GM21576 (cell line): Measurements from ENCODE around the gene TPMT.
"Not testable (repeated sequence)": the region's sequence is repeated elsewhere in the genome, so short reads cannot be mapped to it uniquely, and the experiment has no call there.

Experiments used
- ATAC-seq: cut with Tn5 transposase; IDR thresholded peaks from one replicate; pipeline ENCODE4 v1.9.1; 2021; ENCODE audit warnings: mild to moderate bottlenecking, moderate library complexity; ENCODE audit not compliant: unreplicated experiment

TPMT gene

GRCh38 chr6:18160911-18161310, 6.0 kb upstream of the TPMT start:
- no peak for ATAC-seq

- ATAC-seq: peak; percentile 35
Observed at GRCh38 chr6:18155864-18156421, 1.1 kb upstream of the TPMT start.

DNA sequence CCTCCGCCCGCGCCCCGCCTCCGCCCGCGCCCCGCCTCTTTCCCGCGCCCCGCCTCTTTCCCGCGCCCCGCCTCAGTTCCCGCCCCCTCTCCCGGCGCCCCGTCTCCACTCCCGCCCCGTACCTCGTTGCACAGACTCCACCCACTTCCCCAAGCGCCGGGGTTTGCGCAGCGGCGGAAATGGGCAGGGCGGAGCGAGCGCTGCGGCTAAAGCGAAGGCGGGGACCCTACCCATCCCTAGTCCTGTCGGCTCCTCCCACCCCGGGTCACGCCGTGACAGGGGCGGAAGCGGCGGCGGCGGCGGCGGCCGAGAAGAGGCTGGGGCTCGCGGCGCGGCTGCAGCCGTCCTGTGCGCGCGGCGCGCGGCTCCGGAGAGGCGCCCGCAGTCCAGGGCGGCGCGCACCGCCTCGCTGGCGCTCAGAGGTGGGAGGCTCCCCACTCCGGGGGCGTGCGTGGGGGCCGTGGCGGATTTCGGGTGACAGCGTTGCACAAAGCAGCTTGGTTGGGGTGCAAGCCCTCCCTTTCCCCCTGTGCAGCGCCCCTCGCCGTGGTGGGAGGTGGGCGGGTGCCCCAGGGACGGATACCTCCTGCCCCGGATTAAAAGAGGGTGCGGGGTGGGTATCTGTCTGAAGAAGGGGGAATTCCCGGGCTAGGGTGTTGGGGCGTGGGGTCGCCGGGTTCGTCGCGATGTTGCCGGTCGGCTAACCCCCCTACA, 430 bp upstream of the TPMT start, which contains the start of gene KDM1B:
KDM1B (plus strand) TSS at position 273 of the 714 bp plus-strand sequence. CDS start 4,474 bp downstream, outside the sequence.
- peak; percentile 88 for ATAC-seq

- no peak for ATAC-seq
Observed at GRCh38 chr6:18153311-18153703, 1.6 kb downstream of the TPMT start.

- ATAC-seq: no peak
Observed at GRCh38 chr6:18151801-18152200, 3.1 kb downstream of the TPMT start.

- not testable (repeated sequence) for ATAC-seq
Observed at GRCh38 chr6:18151391-18151790, 3.5 kb downstream of the TPMT start.

DNA sequence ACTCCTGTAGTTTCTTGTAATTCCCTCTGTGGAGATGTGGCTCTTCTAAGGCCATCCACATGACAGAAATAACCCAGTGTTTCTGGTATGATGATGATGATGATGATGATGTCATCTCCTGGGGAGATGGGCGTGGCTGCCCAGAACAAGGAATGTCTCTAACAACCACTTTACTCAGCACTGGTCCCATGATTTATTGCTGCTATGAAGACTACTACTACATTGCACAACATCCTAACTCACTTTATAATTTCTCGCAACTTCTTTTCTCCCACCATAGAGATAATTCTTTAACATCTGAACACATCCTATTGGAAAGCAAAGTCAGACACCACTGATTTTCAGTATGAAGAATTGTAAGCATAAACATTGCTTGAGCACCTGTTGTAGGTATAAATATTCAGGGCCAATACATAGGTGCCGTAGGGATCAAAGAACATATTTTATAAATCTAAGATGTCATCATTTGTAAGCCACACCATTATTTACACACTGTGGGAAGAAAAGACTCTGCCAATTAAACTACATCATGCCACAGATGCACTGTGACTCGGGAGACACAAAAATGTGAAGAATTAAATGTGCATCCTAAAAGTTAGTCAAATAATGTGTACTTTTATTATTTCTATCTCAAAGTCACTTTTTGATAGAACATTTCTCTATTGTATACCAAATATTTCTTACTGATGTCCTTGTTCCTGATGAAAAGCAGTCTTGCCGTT, 6.4 kb downstream of the TPMT start:
- no peak for ATAC-seq

DNA sequence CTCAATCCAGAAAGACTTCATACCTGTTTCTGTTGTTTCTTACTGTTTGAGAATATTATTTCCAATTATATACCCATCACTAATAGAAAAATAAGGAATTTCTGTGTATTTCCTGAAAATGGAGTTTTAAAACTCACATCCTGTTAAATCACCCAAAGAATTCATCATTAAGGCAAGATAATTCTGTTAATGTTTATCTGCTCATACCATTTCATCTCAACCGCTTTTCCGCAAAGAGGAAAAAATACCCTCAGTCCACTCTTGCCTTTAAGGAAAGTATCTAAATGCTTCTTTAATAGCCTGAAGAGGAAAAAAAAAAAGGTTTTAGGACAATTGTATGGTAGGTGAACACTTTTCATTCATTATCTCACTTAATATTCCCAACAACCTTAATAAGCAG, 7.3 kb downstream of the TPMT start:
- no peak for ATAC-seq

DNA sequence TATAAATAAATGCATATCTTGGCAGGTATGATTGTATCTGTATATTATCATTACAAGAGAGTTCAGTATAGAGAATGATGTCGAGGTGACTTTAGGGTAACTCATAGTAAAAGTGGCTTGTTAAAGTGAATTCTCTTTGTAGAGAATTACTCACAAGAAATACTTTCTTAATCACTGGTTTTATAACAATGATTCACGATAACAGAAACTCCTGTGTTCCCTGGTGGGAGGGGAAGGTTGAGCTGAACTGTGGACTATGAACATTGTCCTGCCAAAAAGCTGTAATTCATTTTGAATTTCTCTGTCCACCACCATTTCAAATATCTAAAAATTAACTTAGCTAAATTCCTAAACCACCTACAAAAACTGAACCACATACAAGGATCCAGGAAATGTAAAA, 7.7 kb downstream of the TPMT start:
- no peak for ATAC-seq

DNA sequence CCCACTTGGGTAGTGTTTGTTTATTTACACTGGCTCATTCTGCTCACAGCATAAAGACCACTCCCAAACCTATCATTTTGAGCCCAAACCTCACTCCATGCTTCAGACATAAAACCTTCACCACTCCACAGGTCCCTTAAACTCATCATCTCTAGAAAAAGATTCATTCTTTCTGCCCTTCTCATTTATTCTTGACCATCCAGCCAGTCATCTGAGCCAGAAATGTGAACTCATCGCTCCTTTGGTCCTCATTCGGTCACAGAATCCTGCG, 12.4 kb downstream of the TPMT start:
- ATAC-seq: no peak

DNA sequence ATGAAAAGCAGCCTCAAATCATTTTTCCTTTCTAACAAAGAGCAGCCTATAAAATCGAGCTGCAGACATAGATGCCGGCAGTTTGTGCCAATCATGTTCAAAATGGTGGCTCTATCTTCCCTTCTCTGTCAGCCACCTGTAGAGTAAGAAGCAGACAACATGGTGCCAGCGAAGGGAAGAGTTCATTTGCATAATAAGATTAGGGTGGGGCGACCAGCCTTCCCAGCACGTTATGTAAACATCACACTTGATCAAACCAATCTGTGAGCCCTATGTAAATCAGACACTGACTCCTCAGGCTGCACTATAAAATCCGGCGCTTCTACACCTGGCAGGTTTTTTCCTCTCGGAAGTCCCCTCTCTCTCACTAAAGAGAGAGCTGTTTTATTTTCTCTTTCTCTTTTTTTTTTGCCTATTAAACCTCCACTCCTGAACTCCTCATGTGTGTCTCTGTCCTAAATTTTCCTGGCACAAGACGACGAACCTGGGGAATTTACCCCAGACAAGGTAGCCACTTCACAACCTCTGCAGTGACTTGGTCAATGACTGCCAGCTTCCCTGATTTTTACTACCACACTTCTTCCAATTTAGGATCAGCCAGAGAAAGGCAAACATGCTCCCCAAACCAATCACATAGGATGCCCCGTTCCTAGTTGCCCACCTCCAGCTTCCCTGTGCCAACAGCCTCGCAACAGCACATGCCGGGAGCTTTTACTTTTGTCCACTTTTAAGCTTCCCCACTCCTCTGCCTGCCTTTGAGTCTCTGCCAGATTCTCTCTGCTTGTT, 12.9 kb downstream of the TPMT start:
- no peak for ATAC-seq

DNA sequence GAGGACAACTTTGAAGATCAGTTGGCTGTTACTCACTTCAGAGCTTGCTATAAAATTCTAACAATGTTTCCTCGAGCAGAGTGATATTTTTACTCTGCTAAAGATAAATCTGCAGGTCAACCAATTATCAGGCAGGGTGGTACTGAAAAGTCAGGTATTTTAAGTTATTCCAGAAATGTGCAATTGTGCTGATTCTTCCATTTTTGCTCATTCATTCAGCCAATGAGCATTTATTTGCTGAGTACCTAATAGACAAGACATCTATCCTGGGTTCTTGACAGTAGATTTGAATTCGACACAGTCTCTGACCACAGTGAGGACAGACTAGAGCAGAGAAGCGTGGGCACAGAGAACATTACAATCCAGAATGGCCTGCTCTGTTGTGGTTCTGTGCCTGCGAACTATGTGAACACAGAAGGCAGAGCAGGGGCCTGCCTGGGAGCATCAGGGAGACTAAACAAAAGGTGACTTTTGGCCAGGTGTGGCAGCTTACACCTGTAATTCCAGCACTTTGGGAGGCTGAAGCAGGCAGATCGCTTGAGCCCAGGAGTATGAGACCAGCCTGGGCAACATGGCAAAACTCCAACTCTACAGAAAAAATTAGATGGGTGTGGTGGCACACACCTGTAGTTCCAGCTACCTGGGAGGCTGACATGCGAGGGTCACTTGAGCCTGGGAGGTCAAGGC, 14.8 kb downstream of the TPMT start:
- ATAC-seq: no peak

GRCh38 chr6:18138906-18139305, 16.0 kb downstream of the TPMT start:
- no peak for ATAC-seq

DNA sequence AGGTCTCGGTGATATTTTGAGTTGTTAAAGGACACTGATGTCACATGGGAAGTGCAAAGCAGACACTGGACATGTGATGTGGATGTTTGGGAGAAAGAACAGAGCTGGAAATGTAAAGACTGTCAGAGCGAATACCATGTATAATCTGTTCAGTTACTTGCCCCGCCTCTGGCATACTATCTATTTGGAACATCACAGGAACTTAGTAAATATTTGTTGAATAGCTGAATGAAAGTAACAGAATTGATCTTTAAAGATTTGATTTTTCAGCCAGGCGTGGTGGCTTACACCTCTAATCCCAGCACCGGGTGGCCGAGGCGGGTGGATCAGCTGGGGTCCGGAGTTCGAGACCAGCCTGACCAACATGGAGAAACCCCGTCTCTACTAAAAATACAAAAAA, 18.6 kb downstream of the TPMT start:
- ATAC-seq: no peak

DNA sequence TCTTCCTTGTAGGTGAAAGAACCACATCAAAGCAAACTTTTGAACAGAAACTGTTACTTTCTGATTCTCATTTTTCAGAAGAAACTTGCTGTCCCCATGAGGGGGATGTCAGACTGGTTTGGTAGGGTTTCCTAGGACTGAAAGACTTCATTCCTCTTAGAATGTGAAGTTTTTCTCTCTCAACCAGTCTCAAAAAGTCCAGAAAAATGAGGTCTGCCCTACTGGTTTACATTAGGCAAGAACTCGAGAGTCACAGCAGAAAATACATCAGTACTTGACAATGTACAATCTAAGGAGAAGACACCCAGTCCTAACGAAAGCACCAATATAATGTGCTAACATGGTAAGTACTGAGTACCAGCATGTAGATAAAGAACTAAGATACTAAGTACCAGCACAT, 19.7 kb downstream of the TPMT start:
- ATAC-seq: no peak

GRCh38 chr6:18132346-18132745, 22.5 kb downstream of the TPMT start:
- no peak for ATAC-seq

DNA sequence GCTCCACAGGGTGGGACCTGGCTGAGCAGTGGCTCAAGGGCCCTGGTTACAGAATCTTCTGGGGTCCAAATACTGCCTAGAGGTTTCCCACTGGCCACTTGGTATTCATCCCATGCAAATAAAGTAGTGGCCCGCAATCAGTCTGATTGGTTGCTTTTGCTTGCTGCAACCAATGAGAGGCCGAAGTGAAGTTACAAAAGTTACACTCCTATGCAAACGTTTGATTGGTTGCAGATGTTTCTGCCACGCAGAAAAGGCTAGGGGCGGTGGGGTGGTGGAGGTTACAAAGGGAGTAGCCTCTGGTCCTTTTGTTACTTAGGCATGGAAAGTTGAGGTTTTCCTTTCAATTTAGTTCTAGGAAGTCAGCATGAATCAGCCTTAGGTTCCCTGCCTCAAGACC, 28.8 kb downstream of the TPMT start:
- no peak for ATAC-seq

DNA sequence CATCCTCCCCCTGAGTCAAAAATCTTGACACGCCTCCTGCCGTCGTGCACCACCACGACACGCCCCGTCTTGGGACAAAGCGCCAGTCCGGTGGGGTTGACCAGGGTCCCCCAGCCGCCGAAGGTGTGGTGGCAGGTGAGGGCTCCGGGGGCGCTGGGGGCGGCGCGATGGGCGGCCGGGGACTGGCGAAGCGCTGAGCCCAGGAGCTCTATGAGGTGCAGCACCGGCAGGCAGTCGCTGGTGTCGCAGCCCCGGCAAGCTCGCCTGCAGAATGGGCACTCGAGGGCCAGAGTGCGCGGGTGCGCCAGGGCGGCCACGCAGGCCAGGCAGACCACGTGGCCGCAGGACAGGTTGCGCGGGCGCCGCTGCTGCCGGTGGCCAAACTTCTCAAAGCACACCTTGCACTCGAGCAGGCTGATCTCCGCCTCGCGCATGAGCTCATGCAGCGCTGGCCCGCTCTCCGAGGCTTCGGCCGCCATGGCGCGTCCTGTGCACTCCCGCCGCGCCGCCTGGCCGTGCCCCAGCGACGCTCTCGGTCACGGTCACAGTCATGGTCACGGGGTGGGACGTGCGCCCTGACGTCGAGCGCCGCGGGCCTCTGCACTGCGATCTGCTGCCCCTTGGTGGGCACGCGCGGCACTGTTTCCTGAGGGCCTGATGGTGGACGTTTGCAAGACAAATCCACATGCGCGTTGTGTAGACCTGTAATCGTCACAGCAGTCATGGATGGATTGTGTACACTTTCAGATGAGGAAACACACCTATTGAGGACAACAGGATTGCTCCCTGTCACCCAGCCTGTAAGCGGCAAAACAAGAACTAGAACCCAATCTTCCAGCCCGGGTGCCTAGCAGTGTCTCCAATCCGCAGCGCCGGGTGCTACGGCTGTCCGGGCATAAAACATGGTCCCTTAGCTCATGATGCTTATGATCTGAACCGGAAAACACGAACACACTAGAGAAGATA, 32.5 kb downstream of the TPMT start, which contains the start of gene NHLRC1:
NHLRC1 (minus strand) TSS at position 550 of the 966 bp plus-strand sequence; CDS start at position 479, 71 bp downstream.
- ATAC-seq: peak; percentile 100

DNA sequence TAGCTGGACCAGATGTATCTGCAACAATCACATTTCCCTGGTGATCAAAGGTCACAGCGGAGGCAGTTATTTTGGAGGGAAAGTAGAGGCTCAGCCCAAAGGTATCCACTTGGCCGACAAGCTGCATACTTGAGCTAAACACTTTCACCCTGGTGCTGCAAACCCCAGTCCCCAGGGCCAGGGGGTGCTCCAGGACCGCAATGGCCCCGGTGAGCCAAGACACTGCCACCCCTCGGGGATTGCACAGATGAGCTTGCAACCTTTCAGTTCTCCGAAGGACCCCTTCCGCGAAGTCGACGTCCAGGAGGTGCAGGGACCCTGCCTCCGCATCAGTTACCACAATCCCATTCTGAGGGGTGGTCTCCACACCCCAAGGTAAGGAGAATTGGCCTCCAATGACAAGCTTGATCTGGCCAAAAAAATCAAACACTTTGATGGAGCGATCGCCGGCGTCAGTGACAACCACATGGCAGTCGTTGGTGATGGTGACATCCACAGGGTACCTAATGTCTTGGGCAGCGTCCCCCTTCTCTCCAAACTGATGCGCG, 33.2 kb downstream of the TPMT start:
- ATAC-seq: no peak
